MV-4-11 (cell line): ENCODE results near the gene PIK3R5.
"Not testable (repeated sequence)": the region's sequence is repeated elsewhere in the genome, so short reads cannot be mapped to it uniquely, and the experiment has no call there.

Source experiments
- DNase-seq: peaks from one replicate; lab custom pipeline; 2025; lab: John Stamatoyannopoulos, UW

Gene PIK3R5

GRCh38 chr17:8894673-8895578, 70.6 kb downstream of the PIK3R5 start:
- DNase-seq, result peak; percentile 63

GRCh38 chr17:8894202-8894671, 71.3 kb downstream of the PIK3R5 start:
- no peak for DNase-seq

GRCh38 chr17:8893621-8894201, 71.8 kb downstream of the PIK3R5 start:
- DNase-seq, result no peak

GRCh38 chr17:8893059-8893458, 72.4 kb downstream of the PIK3R5 start:
- DNase-seq, result no peak

- peak; percentile 77 for DNase-seq
Measured at GRCh38 chr17:8892338-8892690, 73.2 kb downstream of the PIK3R5 start.

GRCh38 chr17:8890671-8891070, 74.8 kb downstream of the PIK3R5 start:
- DNase-seq, result no peak

GRCh38 chr17:8889458-8890210, 75.9 kb downstream of the PIK3R5 start:
- no peak for DNase-seq

GRCh38 chr17:8888704-8889302, 76.7 kb downstream of the PIK3R5 start:
- no peak for DNase-seq

- no peak for DNase-seq
Measured at GRCh38 chr17:8887834-8888703, 77.4 kb downstream of the PIK3R5 start.

GRCh38 chr17:8887301-8887700, 78.2 kb downstream of the PIK3R5 start:
- no peak for DNase-seq

GRCh38 chr17:8885967-8886684, 79.4 kb downstream of the PIK3R5 start:
- DNase-seq, result no peak

GRCh38 chr17:8885163-8885966, 80.1 kb downstream of the PIK3R5 start:
- not testable (repeated sequence) for DNase-seq

GRCh38 chr17:8884336-8884990, 81.0 kb downstream of the PIK3R5 start:
- no peak for DNase-seq

GRCh38 chr17:8883353-8883752, 82.2 kb downstream of the PIK3R5 start:
- DNase-seq, result no peak

- DNase-seq, result no peak
Measured at GRCh38 chr17:8881606-8882005, 83.9 kb downstream of the PIK3R5 start.

GRCh38 chr17:8880466-8880865, 85.0 kb downstream of the PIK3R5 start:
- no peak for DNase-seq

- DNase-seq, result no peak
Measured at GRCh38 chr17:8879410-8879809, 86.1 kb downstream of the PIK3R5 start.

- no peak for DNase-seq
Measured at GRCh38 chr17:8877984-8878383, 87.5 kb downstream of the PIK3R5 start.

- DNase-seq, result no peak
Measured at GRCh38 chr17:8875957-8876356, 89.5 kb downstream of the PIK3R5 start.
